Measurements from ENCODE around the gene LZIC. TPM values are rescaled to one million over a fixed set of nuclear protein-coding genes. Genes with fewer than 3 reads are reported as not detected.

Gene LZIC
- total RNA-seq, 1 experiment from 2014 or later, result 37.2 TPM

- TF ChIP-seq, protein P1, sequence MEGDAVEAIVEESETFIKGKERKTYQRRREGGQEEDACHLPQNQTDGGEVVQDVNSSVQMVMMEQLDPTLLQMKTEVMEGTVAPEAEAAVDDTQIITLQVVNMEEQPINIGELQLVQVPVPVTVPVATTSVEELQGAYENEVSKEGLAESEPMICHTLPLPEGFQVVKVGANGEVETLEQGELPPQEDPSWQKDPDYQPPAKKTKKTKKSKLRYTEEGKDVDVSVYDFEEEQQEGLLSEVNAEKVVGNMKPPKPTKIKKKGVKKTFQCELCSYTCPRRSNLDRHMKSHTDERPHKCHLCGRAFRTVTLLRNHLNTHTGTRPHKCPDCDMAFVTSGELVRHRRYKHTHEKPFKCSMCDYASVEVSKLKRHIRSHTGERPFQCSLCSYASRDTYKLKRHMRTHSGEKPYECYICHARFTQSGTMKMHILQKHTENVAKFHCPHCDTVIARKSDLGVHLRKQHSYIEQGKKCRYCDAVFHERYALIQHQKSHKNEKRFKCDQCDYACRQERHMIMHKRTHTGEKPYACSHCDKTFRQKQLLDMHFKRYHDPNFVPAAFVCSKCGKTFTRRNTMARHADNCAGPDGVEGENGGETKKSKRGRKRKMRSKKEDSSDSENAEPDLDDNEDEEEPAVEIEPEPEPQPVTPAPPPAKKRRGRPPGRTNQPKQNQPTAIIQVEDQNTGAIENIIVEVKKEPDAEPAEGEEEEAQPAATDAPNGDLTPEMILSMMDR (IDR thresholded peaks at IDR 0.05; ENCODE audit: unreplicated experiment), result no peak
- H3K4me3 Mint-ChIP-seq (ENCODE audit: unreplicated experiment), result no peak overlapping the region
- BruUV-seq (replicated peaks), result no TSS peak
- no peaks in the 10 kb centered on the region for H3K9me3 Mint-ChIP-seq (ENCODE audit: unreplicated experiment)
- peaks cover 1% of the 10 kb centered on the region for H3K36me3 Mint-ChIP-seq (ENCODE audit: insufficient read depth, unreplicated experiment)
- H3K27ac Mint-ChIP-seq (ENCODE audit: low read depth, unreplicated experiment), result no peak overlapping the region
- POLR2A ChIA-PET, result interaction anchor here (0.6 to 1.1 kb wide), 3 partner anchors 21 to 137 kb away, joined by 3 to 5 read pairs (median 3); no protein-coding TSS in a partner anchor
- DNase-seq (ENCODE audit: unreplicated experiment), result no peak
- no peaks in the 10 kb centered on the region for H3K4me1 Mint-ChIP-seq (ENCODE audit: insufficient read depth, unreplicated experiment)
- CTCF ChIA-PET, result interaction anchor here (0.6 to 0.9 kb wide), 3 partner anchors 40 to 440 kb away, joined by 3 to 6 read pairs (median 4); no protein-coding TSS in a partner anchor
- H3K27me3 Mint-ChIP-seq (ENCODE audit: insufficient read depth, unreplicated experiment), result no peaks in the 10 kb centered on the region
- intact Hi-C loops (cut with micrococcal nuclease), result no loop called here
These were observed 46.6 kb upstream of the LZIC start for GRCh38 chr1:9989773-9990172.

DNA sequence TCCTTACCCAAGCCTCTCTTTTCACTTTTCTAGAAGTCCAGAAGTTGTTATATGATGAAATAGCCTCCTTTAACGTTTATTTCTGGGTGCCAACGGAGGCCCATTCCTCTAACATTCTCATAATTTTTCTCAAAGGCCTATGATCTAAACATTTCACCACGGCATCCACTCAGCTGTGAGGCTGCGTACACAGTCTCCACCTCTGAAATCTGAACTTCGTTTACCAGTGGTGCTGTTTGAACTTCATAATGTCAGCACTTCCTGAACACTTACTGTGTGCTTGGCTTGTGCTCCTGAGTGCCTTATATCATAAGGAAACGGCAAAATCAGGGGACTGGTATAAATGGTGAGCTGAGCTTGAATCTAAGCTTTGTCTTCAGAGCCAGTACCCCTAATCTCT, 41.8 kb upstream of the LZIC start:
- DNase-seq (ENCODE audit: unreplicated experiment), result no peak
- BruUV-seq (replicated peaks), result no TSS peak
- H3K27ac Mint-ChIP-seq (ENCODE audit: low read depth, unreplicated experiment), result no peak overlapping the region
- no peaks in the 10 kb centered on the region for H3K9me3 Mint-ChIP-seq (ENCODE audit: unreplicated experiment)
- TF ChIP-seq, protein P1 (IDR thresholded peaks at IDR 0.05; ENCODE audit: unreplicated experiment), result no peak
- ChIA-PET POLR2A (no interaction called here), CTCF (interaction anchor here (0.6 kb wide), 1 partner anchor 110 kb away, joined by 3 read pairs; no protein-coding TSS in a partner anchor)
- peaks cover 44% of the 10 kb centered on the region for H3K36me3 Mint-ChIP-seq (ENCODE audit: insufficient read depth, unreplicated experiment)
- no peaks in the 10 kb centered on the region for H3K4me1 Mint-ChIP-seq (ENCODE audit: insufficient read depth, unreplicated experiment)
- H3K4me3 Mint-ChIP-seq (ENCODE audit: unreplicated experiment), result no peak overlapping the region
- H3K27me3 Mint-ChIP-seq (ENCODE audit: insufficient read depth, unreplicated experiment), result no peaks in the 10 kb centered on the region
- intact Hi-C loops (cut with micrococcal nuclease), result no loop called here

DNA sequence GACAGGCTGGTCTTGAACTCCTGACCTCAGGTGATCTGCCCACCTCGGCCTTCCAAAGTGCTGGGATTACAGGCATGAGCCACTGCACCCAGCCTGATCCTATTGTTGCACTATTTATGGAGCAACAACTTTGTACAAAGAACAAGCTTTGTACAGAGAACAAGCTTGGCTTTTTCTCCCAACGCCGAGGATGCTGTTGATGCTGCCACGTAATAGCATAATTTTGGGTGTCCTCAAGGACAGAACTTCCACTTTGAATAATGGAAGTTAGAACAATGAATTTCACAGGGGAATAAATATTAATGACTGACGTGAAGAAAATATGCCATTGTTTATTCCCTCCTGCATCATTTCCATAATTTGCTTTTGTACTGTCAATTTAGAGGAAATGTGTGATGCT, 41.1 kb upstream of the LZIC start:
- peaks cover 48% of the 10 kb centered on the region for H3K36me3 Mint-ChIP-seq (ENCODE audit: insufficient read depth, unreplicated experiment)
- no peaks in the 10 kb centered on the region for H3K4me1 Mint-ChIP-seq (ENCODE audit: insufficient read depth, unreplicated experiment)
- no peak overlapping the region for H3K27ac Mint-ChIP-seq (ENCODE audit: low read depth, unreplicated experiment)
- intact Hi-C loops (cut with micrococcal nuclease), result no loop called here
- TF ChIP-seq, protein P1 (IDR thresholded peaks at IDR 0.05; ENCODE audit: unreplicated experiment), result no peak
- no TSS peak for BruUV-seq (replicated peaks)
- ChIA-PET CTCF (interaction anchor here (1.0 kb wide), 1 partner anchor 33 kb away, joined by 3 read pairs; no protein-coding TSS in a partner anchor), POLR2A (no interaction called here)
- no peak overlapping the region for H3K4me3 Mint-ChIP-seq (ENCODE audit: unreplicated experiment)
- H3K27me3 Mint-ChIP-seq (ENCODE audit: insufficient read depth, unreplicated experiment), result no peaks in the 10 kb centered on the region
- H3K9me3 Mint-ChIP-seq (ENCODE audit: unreplicated experiment), result no peaks in the 10 kb centered on the region
- DNase-seq (ENCODE audit: unreplicated experiment), result no peak

GRCh38 chr1:9960706-9961562, 17.7 kb upstream of the LZIC start:
- TF ChIP-seq, protein P1 (IDR thresholded peaks at IDR 0.05; ENCODE audit: unreplicated experiment), result no peak
- POLR2A ChIA-PET, result interaction anchor here (0.6 to 1.1 kb wide), 2 partner anchors 22 to 32 kb away, joined by 3 read pairs; no protein-coding TSS in a partner anchor
- intact Hi-C loops (cut with micrococcal nuclease), result no loop called here
- no peak overlapping the region for H3K27ac Mint-ChIP-seq (ENCODE audit: low read depth, unreplicated experiment)
- DNase-seq (ENCODE audit: unreplicated experiment), result peak; percentile 33
- BruUV-seq (replicated peaks), result no TSS peak
- peaks cover 5% of the 10 kb centered on the region for H3K4me1 Mint-ChIP-seq (ENCODE audit: insufficient read depth, unreplicated experiment)
- H3K36me3 Mint-ChIP-seq (ENCODE audit: insufficient read depth, unreplicated experiment), result peaks cover 17% of the 10 kb centered on the region
- no peaks in the 10 kb centered on the region for H3K9me3 Mint-ChIP-seq (ENCODE audit: unreplicated experiment)
- CTCF ChIA-PET, result interaction anchor here (0.6 to 2.2 kb wide), 5 partner anchors 11 to 208 kb away, joined by 3 to 10 read pairs (median 4); partner anchors contain the start of genes LZIC and NMNAT1
- no peaks in the 10 kb centered on the region for H3K27me3 Mint-ChIP-seq (ENCODE audit: insufficient read depth, unreplicated experiment)
- no peak overlapping the region for H3K4me3 Mint-ChIP-seq (ENCODE audit: unreplicated experiment)
